DMS153 treated with DMSO at 0.1 percent for 48 hours (cell line): ENCODE measurements around the gene CLPTM1L.

Experiments used
- DNase-seq: peaks from one replicate; lab custom pipeline; 2025; ENCODE audit not compliant: unreplicated experiment; lab: John Stamatoyannopoulos, UW

CLPTM1L gene

GRCh38 chr5:1315709-1316587 lies 29.0 kb downstream of the CLPTM1L start:
- peak; percentile 99 for DNase-seq

- DNase-seq: no peak
Observed at GRCh38 chr5:1315018-1315708, 29.7 kb downstream of the CLPTM1L start.

- DNase-seq: no peak
Observed at GRCh38 chr5:1314564-1314982, 30.3 kb downstream of the CLPTM1L start.

- peak; percentile 86 for DNase-seq
Observed at GRCh38 chr5:1312993-1313833, 31.7 kb downstream of the CLPTM1L start.

- DNase-seq: no peak
Observed at GRCh38 chr5:1312206-1312605, 32.7 kb downstream of the CLPTM1L start.

- DNase-seq: no peak
Observed at GRCh38 chr5:1311439-1312055, 33.4 kb downstream of the CLPTM1L start.

- DNase-seq: no peak
Observed at GRCh38 chr5:1310118-1310517, 34.8 kb downstream of the CLPTM1L start.

GRCh38 chr5:1304033-1304432 lies 40.9 kb downstream of the CLPTM1L start:
- no peak for DNase-seq

- DNase-seq: no peak
Observed at GRCh38 chr5:1302258-1302657, 42.6 kb downstream of the CLPTM1L start.

GRCh38 chr5:1300581-1301083 lies 44.3 kb downstream of the CLPTM1L start:
- no peak for DNase-seq

- DNase-seq: no peak
Observed at GRCh38 chr5:1299961-1300360, 44.9 kb downstream of the CLPTM1L start.

- no peak for DNase-seq
Observed at GRCh38 chr5:1299511-1299850, 45.4 kb downstream of the CLPTM1L start.

GRCh38 chr5:1298723-1299510 lies 46.0 kb downstream of the CLPTM1L start:
- DNase-seq: no peak

- no peak for DNase-seq
Observed at GRCh38 chr5:1298067-1298551, 46.8 kb downstream of the CLPTM1L start.

GRCh38 chr5:1297243-1297642 lies 47.7 kb downstream of the CLPTM1L start:
- no peak for DNase-seq

GRCh38 chr5:1295650-1296037 lies 49.3 kb downstream of the CLPTM1L start:
- no peak for DNase-seq

- DNase-seq: no peak
Observed at GRCh38 chr5:1294835-1295649, 49.9 kb downstream of the CLPTM1L start, which contains the start of gene TERT. Gene TERT (minus strand): TSS chr5:1295068. CDS start chr5:1294989, 79 bp downstream.

- no peak for DNase-seq
Observed at GRCh38 chr5:1294206-1294834, 50.6 kb downstream of the CLPTM1L start.
